Measurements from ENCODE around the gene RAB40B. TPM values are rescaled to one million over a fixed set of nuclear protein-coding genes. Genes with fewer than 3 reads are reported as not detected.

RAB40B gene
- total RNA-seq, 2 donors from 2014 or later, result 1.2 to 4.6 TPM

DNA sequence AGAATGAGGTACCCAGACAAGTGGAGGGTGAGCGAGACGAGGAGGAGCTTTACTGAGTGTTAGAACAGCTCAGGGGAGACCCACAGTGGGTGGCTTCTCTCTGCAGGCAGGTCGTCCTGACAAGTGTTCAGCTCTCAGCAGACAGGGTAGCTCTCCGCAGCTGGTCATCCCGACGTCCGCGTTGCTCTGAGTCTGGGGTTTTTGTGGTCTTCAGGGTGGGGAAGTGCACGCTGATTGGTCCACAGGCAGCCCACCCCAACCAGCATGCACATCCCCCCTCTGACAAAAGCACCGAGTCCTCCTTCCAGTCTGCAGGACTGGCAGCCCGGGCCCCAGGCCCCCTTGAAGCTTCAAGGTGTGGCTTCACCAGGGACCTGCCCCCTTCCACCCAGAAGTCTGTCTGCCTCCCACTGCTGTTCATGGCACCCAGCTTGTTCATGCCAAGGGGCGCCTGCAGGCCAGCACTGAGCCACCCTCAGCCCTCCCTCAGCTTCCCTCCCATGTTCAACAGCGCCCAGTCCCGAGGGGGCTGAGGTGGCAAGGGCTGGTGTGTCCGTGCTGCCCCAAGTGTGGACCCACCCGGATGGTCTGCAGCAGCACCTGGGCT, 30.4 kb downstream of the RAB40B start:
- no peak overlapping the region for H3K27ac ChIP-seq (ENCODE audit: low read depth, low read length)
- no peak overlapping the region for H3K4me3 ChIP-seq (ENCODE audit: low read length)
- DNase-seq, result no peak
- Mint-ChIP-seq H3K4me1 (peaks cover 9% of the 10 kb centered on the region), H3K27me3 (ENCODE audit: insufficient read depth) (no peaks in the 10 kb centered on the region), H3K4me3 (no peak overlapping the region), H3K36me3 (ENCODE audit: low read depth) (no peaks in the 10 kb centered on the region), H3K27ac (peak overlapping the region; percentile 54), H3K9me3 (no peaks in the 10 kb centered on the region)
- no peaks in the 10 kb centered on the region for H3K27me3 ChIP-seq (ENCODE audit: control insufficient read depth, insufficient read depth, low read length, poor library complexity, severe bottlenecking)
- H3K36me3 ChIP-seq (ENCODE audit: control insufficient read depth, insufficient read depth, low read length), result no peaks in the 10 kb centered on the region
- no peaks in the 10 kb centered on the region for H3K9me3 ChIP-seq (ENCODE audit: control insufficient read depth, low read length)
- TF ChIP-seq, protein P1, sequence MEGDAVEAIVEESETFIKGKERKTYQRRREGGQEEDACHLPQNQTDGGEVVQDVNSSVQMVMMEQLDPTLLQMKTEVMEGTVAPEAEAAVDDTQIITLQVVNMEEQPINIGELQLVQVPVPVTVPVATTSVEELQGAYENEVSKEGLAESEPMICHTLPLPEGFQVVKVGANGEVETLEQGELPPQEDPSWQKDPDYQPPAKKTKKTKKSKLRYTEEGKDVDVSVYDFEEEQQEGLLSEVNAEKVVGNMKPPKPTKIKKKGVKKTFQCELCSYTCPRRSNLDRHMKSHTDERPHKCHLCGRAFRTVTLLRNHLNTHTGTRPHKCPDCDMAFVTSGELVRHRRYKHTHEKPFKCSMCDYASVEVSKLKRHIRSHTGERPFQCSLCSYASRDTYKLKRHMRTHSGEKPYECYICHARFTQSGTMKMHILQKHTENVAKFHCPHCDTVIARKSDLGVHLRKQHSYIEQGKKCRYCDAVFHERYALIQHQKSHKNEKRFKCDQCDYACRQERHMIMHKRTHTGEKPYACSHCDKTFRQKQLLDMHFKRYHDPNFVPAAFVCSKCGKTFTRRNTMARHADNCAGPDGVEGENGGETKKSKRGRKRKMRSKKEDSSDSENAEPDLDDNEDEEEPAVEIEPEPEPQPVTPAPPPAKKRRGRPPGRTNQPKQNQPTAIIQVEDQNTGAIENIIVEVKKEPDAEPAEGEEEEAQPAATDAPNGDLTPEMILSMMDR (conservative IDR thresholded peaks at IDR 0.05), result no peak
- no peaks in the 10 kb centered on the region for H3K4me1 ChIP-seq (ENCODE audit: control insufficient read depth, insufficient read depth, low read length)
- WGBS, 2 experiments (ENCODE audit: insufficient coverage in 1 of 2, insufficient read length in 1 of 2), result 81 to 84% methylated on average over 7 to 16 of the region's 16 CpGs
- no peak overlapping the region for H3K9ac ChIP-seq (ENCODE audit: extremely low read depth, low read length, poor library complexity, severe bottlenecking)

DNA sequence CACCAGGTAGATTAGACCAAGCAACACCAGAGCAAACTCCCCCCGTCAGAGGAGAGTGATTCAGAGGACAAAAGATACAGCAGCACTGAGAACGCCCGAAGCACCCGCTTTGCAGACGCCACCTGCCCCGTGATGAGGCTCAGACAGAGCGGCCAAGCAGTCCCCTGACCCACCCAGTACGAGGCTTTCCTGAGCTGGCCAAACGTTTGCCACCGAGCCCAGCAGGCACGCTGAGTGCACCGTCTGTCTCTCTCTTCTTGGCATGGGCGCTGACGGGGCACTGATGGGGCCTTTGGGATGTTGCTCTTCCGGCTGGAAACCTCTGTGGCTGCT, 30.9 kb downstream of the RAB40B start:
- no peak overlapping the region for H3K27ac Mint-ChIP-seq
- 93 to 96% methylated on average over 14 to 15 of the region's 15 CpGs for WGBS, 2 experiments (ENCODE audit: insufficient coverage in 1 of 2, insufficient read length in 1 of 2)

DNA sequence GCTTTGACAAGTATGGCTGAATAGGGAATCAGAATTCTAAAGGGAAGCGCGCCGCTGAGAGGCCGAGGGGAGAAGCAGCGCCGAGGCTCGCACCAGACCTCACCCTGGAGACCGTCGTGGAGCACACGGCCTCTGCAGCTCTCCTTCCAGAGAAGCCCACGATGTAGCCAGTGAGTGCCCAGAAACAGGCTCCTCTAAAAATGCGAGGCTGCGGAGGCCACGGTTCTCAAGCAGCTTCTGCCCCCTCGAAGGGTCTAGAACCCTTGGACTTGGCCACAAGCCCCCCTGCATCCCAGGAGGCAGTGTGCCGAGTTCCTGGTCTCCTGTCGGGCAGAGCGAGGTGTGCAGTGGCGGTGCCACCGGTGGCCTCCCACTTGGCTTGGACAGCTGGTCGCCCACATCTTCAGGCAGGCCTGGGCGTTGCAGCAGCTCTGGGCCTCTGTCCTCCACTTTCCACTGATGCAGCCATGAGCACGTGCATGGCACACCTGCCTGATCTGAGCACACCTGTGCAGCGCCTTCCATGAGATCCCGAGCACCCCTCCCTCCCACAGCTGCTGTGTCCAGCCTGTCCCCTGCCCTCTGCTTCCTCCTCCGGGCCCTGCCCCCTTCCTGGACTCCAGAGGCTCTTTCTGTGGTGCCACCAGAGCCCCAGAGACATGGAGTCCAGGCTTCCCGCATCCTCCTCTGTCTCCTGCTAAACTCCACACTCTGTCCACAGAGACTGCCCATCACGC, 31.4 kb downstream of the RAB40B start:
- DNase-seq, result no peak
- Histone ChIP-seq H3K9ac (ENCODE audit: extremely low read depth, low read length, poor library complexity, severe bottlenecking) (no peak overlapping the region), H3K27me3 (ENCODE audit: control insufficient read depth, insufficient read depth, low read length, poor library complexity, severe bottlenecking) (no peaks in the 10 kb centered on the region), H3K4me1 (ENCODE audit: control insufficient read depth, insufficient read depth, low read length) (no peaks in the 10 kb centered on the region), H3K9me3 (ENCODE audit: control insufficient read depth, low read length) (no peaks in the 10 kb centered on the region), H3K36me3 (ENCODE audit: control insufficient read depth, insufficient read depth, low read length) (no peaks in the 10 kb centered on the region), H3K27ac (ENCODE audit: low read depth, low read length) (no peak overlapping the region), H3K4me3 (ENCODE audit: low read length) (no peak overlapping the region)
- H3K27me3 Mint-ChIP-seq (ENCODE audit: insufficient read depth), result no peaks in the 10 kb centered on the region
- H3K27ac Mint-ChIP-seq, result no peak overlapping the region
- no peaks in the 10 kb centered on the region for H3K36me3 Mint-ChIP-seq (ENCODE audit: low read depth)
- WGBS, 2 experiments (ENCODE audit: insufficient coverage in 1 of 2, insufficient read length in 1 of 2), result 88 to 90% methylated on average over 24 to 28 of the region's 28 CpGs
- H3K9me3 Mint-ChIP-seq, result no peaks in the 10 kb centered on the region
- no peak overlapping the region for H3K4me3 Mint-ChIP-seq
- TF ChIP-seq, protein P1 (conservative IDR thresholded peaks at IDR 0.05), result no peak
- peaks cover 9% of the 10 kb centered on the region for H3K4me1 Mint-ChIP-seq

More for the DNA sequence above, 30.9 kb downstream of the RAB40B start:
- no peaks in the 10 kb centered on the region for H3K36me3 Mint-ChIP-seq (ENCODE audit: low read depth)
- H3K27me3 Mint-ChIP-seq (ENCODE audit: insufficient read depth), result no peaks in the 10 kb centered on the region
- Histone ChIP-seq H3K9me3 (ENCODE audit: control insufficient read depth, low read length) (no peaks in the 10 kb centered on the region), H3K27me3 (ENCODE audit: control insufficient read depth, insufficient read depth, low read length, poor library complexity, severe bottlenecking) (no peaks in the 10 kb centered on the region), H3K4me1 (ENCODE audit: control insufficient read depth, insufficient read depth, low read length) (no peaks in the 10 kb centered on the region), H3K27ac (ENCODE audit: low read depth, low read length) (no peak overlapping the region), H3K9ac (ENCODE audit: extremely low read depth, low read length, poor library complexity, severe bottlenecking) (no peak overlapping the region), H3K4me3 (ENCODE audit: low read length) (no peak overlapping the region), H3K36me3 (ENCODE audit: control insufficient read depth, insufficient read depth, low read length) (no peaks in the 10 kb centered on the region)
- H3K4me3 Mint-ChIP-seq, result no peak overlapping the region
- no peak for DNase-seq
- TF ChIP-seq, protein P1 (conservative IDR thresholded peaks at IDR 0.05), result no peak
- no peaks in the 10 kb centered on the region for H3K9me3 Mint-ChIP-seq
- H3K4me1 Mint-ChIP-seq, result peaks cover 9% of the 10 kb centered on the region
